Hematopoietic multipotent progenitor cell treated with erythropoietin and hydrocortisone succinate and interleukin-3 and kit ligand, for 15 days (in vitro differentiated cells): ENCODE measurements around the gene CDC14C.

Experiments used
- DNase-seq: peaks from one replicate; pipeline ENCODE4 v3.0.0-alpha.2; 2015; ENCODE audit warnings: low spot score

Gene CDC14C

GRCh38 chr7:48976253-48976652, 51.9 kb downstream of the CDC14C start:
- no peak for DNase-seq

- no peak for DNase-seq
Measured at GRCh38 chr7:48976850-48977249, 52.5 kb downstream of the CDC14C start.
